Ovary (tissue), 9 donors: ENCODE measurements around the gene BMP2K. TPM values are rescaled to one million over a fixed set of nuclear protein-coding genes. Genes with fewer than 3 reads are reported as not detected.
A peak's percentile ranks its signal among the peaks of the same experiment; 100 is the strongest.

Experiments
- DNase-seq, 5 donors: peaks; one replicate each; pipeline ENCODE4 v3.0.0-alpha.2; 2019 to 2020
- H3K27ac ChIP-seq, 2 donors: fragments of 200-600 bp; one replicate each; pipeline versions ENCODE4 v1.5.1 to v1.8.0; 2019 to 2022
- H3K27me3 ChIP-seq: fragments of 200-600 bp; one replicate; pipeline ENCODE4 v1.8.0; 2022
- H3K36me3 ChIP-seq: fragments of 200-600 bp; sonication (generic); one replicate; pipeline ENCODE4 v1.5.1; 2019
- H3K4me1 ChIP-seq: one replicate; pipeline ENCODE4 v1.8.1; 2013; ENCODE audit warnings: mild to moderate bottlenecking, moderate library complexity; ENCODE audit not compliant: insufficient read depth
- H3K4me3 ChIP-seq: fragments of 200-600 bp; sonication (generic); one replicate; pipeline ENCODE4 v1.5.1; 2017
- H3K9me3 ChIP-seq, 2 donors: fragments of 200-600 bp in 1 of 2; sonication (generic) in 1 of 2; one replicate each; pipeline versions ENCODE4 v1.5.1 to v1.8.1; 2013 to 2019; ENCODE audit warnings: mild to moderate bottlenecking in 1 of 2, moderate library complexity in 1 of 2
- CTCF ChIP-seq, 3 donors: fragments of 450-650 bp in 2 of 3; fragments of 200-600 bp in 1 of 3; IDR thresholded peaks; one replicate each; pipeline versions ENCODE4 v1.5.1 to v1.8.0; 2016 to 2022; ENCODE audit warnings: antibody characterized with exemption in 3 of 3, mild to moderate bottlenecking in 1 of 3
- EP300 ChIP-seq: sonication (generic); formaldehyde crosslinking; IDR thresholded peaks from one replicate; pipeline ENCODE4 v1.6.1; 2017; ENCODE audit warnings: antibody characterized with exemption
- POLR2A ChIP-seq: fragments of 450-650 bp; IDR thresholded peaks from one replicate; pipeline ENCODE4 v1.6.1; 2017; ENCODE audit warnings: antibody characterized with exemption, mild to moderate bottlenecking, moderate library complexity
- WGBS, 3 donors: extraction: QIAGEN DNeasy Blood & Tissue Kit in 1 of 3; methylation state at CpG; one replicate each; pipeline versions ENCODE4 v1.1.5 to v1.1.7; 2013 to 2017; 5-methylcytosine and 5-hydroxymethylcytosine counted together
- intact Hi-C, 4 donors: fragments of 100-400 bp; cut with DNase I; formaldehyde crosslinking; loops; one replicate each; pipeline versions ENCODE4 v1.11.0 to v1.15.1; 2022 to 2023
- polyA plus RNA-seq, 2 donors: library from polyadenylated mRNA; stranded (reverse); fragments of 200-250 nt in 1 of 2; fragments of 350-450 nt in 1 of 2; fragmentation: Illumina TruSeq in 1 of 2; extraction: RNeasy Lipid Tissue Mini Kit (QIAGEN cat#74804) in 1 of 2; gene quantifications; one replicate each; pipeline ENCODE4 v1.2.3, GENCODE V29; 2013 to 2014
- total RNA-seq, 7 donors: library from RNA; depleted of rRNA in 2 of 7; stranded (reverse); fragments of >200 nt in 2 of 7; fragmentation: NEBNext Ultra II Directional in 3 of 7; extraction: Animal tissue kit (Norgen Biotek cat#: 25700) in 3 of 7; gene quantifications; one replicate each; pipeline versions ENCODE4 v1.1.0 to v1.2.4, GENCODE V29; 2016 to 2023
- donor health status: DM: no; HTN: no; CAD: no; lungs with moderate emphysema.
- donor health status: DM: no; HTN: no; CAD: no.
- donor health status: Bipolar disorder and iron deficiency.
- donor health status: DM: yes; HTN: yes; CAD: no.
- donor health status: DM: no; HTN: no; CAD: no.
- donor health status: DM: yes; HTN: yes; CAD: no.

Gene BMP2K
- total and polyA plus RNA-seq, 9 donors = 4.8 to 57.3 (median 21.2) TPM

DNA sequence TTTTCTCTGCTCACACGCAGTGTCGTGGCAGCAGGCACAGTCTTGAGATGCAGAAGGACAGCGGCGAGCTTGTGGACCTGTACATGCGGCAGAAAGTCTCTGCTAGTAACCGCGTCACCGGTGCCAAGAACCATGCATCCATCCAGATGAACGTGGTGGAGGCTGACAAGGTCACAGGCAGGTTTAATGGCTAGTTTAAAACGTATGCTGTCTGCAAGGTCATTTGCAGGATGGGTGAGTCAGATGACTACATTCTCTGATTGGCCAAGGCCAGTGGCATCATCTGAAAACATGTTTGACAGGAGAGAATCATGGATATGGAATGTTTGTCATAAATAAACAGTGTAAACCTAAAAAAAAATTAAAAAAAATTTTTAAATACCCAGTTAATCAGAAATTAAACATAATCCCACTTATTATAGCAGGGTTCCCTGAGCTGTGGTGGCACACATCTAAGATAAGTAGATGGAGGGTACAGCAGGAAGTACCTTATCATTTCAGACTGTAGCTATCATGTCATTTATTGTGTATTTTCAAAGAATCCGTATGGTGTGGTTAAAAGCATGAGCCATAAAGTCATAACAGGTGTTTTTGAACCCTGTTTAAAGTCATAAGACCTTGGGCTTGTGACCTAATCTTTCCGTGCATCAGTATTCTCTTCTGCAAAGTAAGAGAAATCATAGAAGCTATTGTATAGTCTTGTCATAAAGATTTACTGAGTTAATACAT lies 7.5 kb upstream of the BMP2K start:
- Histone ChIP-seq H3K4me1 (no peaks in the 10 kb centered on the region), H3K9me3 (no peaks in the 10 kb centered on the region), H3K36me3 (no peaks in the 10 kb centered on the region), H3K27ac (no peak overlapping the region), H3K27me3 (no peaks in the 10 kb centered on the region), H3K4me3 (no peak overlapping the region)
- intact Hi-C loops = no loop called here
- TF ChIP-seq EP300 (no peak), CTCF (IDR thresholded peaks at IDR 0.05) (no peak), POLR2A (no peak)
- WGBS, 3 donors = 62 to 69% (median 67%) methylated on average over 12 of the region's 12 CpGs
- no peak for DNase-seq

GRCh38 chr4:78770091-78770642 lies 6.0 kb upstream of the BMP2K start:
- no peaks in the 10 kb centered on the region for H3K27me3 ChIP-seq
- no peak for DNase-seq
- no peaks in the 10 kb centered on the region for H3K9me3 ChIP-seq
- 84 to 90% (median 89%) methylated on average over 3 of the region's 3 CpGs for WGBS, 3 donors
- H3K4me3 ChIP-seq = no peak overlapping the region
- H3K36me3 ChIP-seq = no peaks in the 10 kb centered on the region
- intact Hi-C loops = no loop called here
- H3K4me1 ChIP-seq = no peaks in the 10 kb centered on the region
- TF ChIP-seq EP300 (no peak), POLR2A (no peak), CTCF (IDR thresholded peaks at IDR 0.05) (no peak)
- no peak overlapping the region for H3K27ac ChIP-seq

GRCh38 chr4:78772526-78773091 lies 3.5 kb upstream of the BMP2K start:
- no peaks in the 10 kb centered on the region for H3K27me3 ChIP-seq
- no peak for TF ChIP-seq POLR2A
- TF ChIP-seq EP300 = no peak
- no peak for TF ChIP-seq CTCF (IDR thresholded peaks at IDR 0.05)
- peaks cover 3% of the 10 kb centered on the region for H3K4me1 ChIP-seq
- DNase-seq = no peak
- 91 to 95% (median 94%) methylated on average over 4 of the region's 4 CpGs for WGBS, 3 donors
- no peak overlapping the region for H3K27ac ChIP-seq
- intact Hi-C loops = no loop called here
- H3K36me3 ChIP-seq = no peaks in the 10 kb centered on the region
- H3K4me3 ChIP-seq = no peak overlapping the region
- no peaks in the 10 kb centered on the region for H3K9me3 ChIP-seq

GRCh38 chr4:78774417-78774816 lies 1.7 kb upstream of the BMP2K start:
- Histone ChIP-seq H3K4me1 (peaks cover 3% of the 10 kb centered on the region), H3K27me3 (no peaks in the 10 kb centered on the region), H3K36me3 (no peaks in the 10 kb centered on the region), H3K27ac (peak overlapping the region in 1 of 2 donors; percentile 99), H3K9me3 (no peaks in the 10 kb centered on the region), H3K4me3 (no peak overlapping the region)
- no peak for TF ChIP-seq EP300
- TF ChIP-seq CTCF (IDR thresholded peaks at IDR 0.05) = no peak
- TF ChIP-seq POLR2A = no peak
- intact Hi-C loops = no loop called here
- DNase-seq = no peak
- WGBS, 3 donors = 46 to 54% (median 53%) methylated on average over 3 of the region's 3 CpGs
